LNCAP (cell line): Measurements from ENCODE around the gene RANBP17.

ENCODE experiments used
- CTCF ChIP-seq: fragments of 450-650 bp; IDR thresholded peaks from 2 replicates; pipeline ENCODE4 v1.5.1; 2017; ENCODE audit warnings: mild to moderate bottlenecking

The RANBP17 gene

GRCh38 chr5:171330021-171330420 is 468.2 kb downstream of the RANBP17 start:
- no peak for TF ChIP-seq CTCF

- no peak for TF ChIP-seq CTCF
These were observed 473.8 kb downstream of the RANBP17 start for GRCh38 chr5:171335616-171336015.

- peak; percentile 85 for TF ChIP-seq CTCF
These were observed 474.8 kb downstream of the RANBP17 start for GRCh38 chr5:171336521-171337209.

- TF ChIP-seq CTCF = no peak
These were observed 475.4 kb downstream of the RANBP17 start for GRCh38 chr5:171337210-171337569.

- TF ChIP-seq CTCF = no peak
These were observed 478.2 kb downstream of the RANBP17 start for GRCh38 chr5:171340042-171340441.

- TF ChIP-seq CTCF = no peak
These were observed 478.7 kb downstream of the RANBP17 start for GRCh38 chr5:171340491-171340890.

- peak; percentile 75 for TF ChIP-seq CTCF
These were observed 480.7 kb downstream of the RANBP17 start for GRCh38 chr5:171342362-171343111.
